ENCODE measurements around the gene LRCH1. TPM values are rescaled to one million over a fixed set of nuclear protein-coding genes. Genes with fewer than 3 reads are reported as not detected.

Gene LRCH1
- polyA plus RNA-seq, 1 donor (not counting 4 experiments of a cell fraction or from before 2014, with no cell fraction given) = 16.2 TPM

- TF ChIP-seq CTCF (optimal IDR thresholded peaks at IDR 0.05 in 1 of 3, IDR thresholded peaks at IDR 0.05 in 1 of 3, conservative IDR thresholded peaks at IDR 0.05 in 1 of 3; ENCODE audit: extremely low read depth in 1 of 3, insufficient read depth in 2 of 3, low read length in 3 of 3) = no peak
- TF ChIP-seq EZH2 (IDR thresholded peaks at IDR 0.05; ENCODE audit: low read length) = no peak
- dilution Hi-C loops (cut with MboI; ENCODE audit: extremely low pct_ligation_motif_present, low sequenced_read_pairs) = no loop called here
- H3K4me2 ChIP-seq (ENCODE audit: control insufficient read depth, extremely low read depth, insufficient read depth, low read depth, low read length) = no peak overlapping the region
- H3K9ac ChIP-seq (ENCODE audit: control insufficient read depth, extremely low read depth, insufficient read depth, low read length) = no peak overlapping the region
- H3K9me3 ChIP-seq (ENCODE audit: control insufficient read depth, low read depth, low read length) = no peaks in the 10 kb centered on the region
- peaks cover 2% of the 10 kb centered on the region for H3K9me1 ChIP-seq (ENCODE audit: control insufficient read depth, extremely low read depth, insufficient read depth, low read length)
- peaks cover 31% of the 10 kb centered on the region for H4K20me1 ChIP-seq (ENCODE audit: control insufficient read depth, extremely low read depth, insufficient read depth, low read length)
- no peak overlapping the region for H3K27ac ChIP-seq (ENCODE audit: control insufficient read depth, insufficient read depth, low read length)
- H3K27me3 ChIP-seq (ENCODE audit: control insufficient read depth, extremely low read depth, insufficient read depth, low read length) = no peaks in the 10 kb centered on the region
- H3K79me2 ChIP-seq (ENCODE audit: control insufficient read depth, insufficient read depth, low read length) = peaks cover 94% of the 10 kb centered on the region
- peaks cover 0 to 4% of the 10 kb centered on the region in 2 experiments for H3K36me3 ChIP-seq (ENCODE audit: control insufficient read depth in 2 of 2, extremely low read depth in 1 of 2, insufficient read depth in 2 of 2, low read length in 2 of 2)
- peaks cover 24% of the 10 kb centered on the region for H3K4me1 ChIP-seq (ENCODE audit: control insufficient read depth, extremely low read depth, insufficient read depth, low read length)
- no peak for DNase-seq (ENCODE audit: low read depth, low spot score)
- H2AFZ ChIP-seq (ENCODE audit: control insufficient read depth, low read length) = no peak overlapping the region
- H3K4me3 ChIP-seq (ENCODE audit: control insufficient read depth in 2 of 3, extremely low read depth in 1 of 3, insufficient read depth in 2 of 3, low read depth in 1 of 3, low read length in 3 of 3) = no peak overlapping the region
- no peak for FAIRE-seq
These were observed 9.2 kb downstream of the LRCH1 start for GRCh38 chr13:46562152-46562551.

GRCh38 chr13:46562581-46562980, 9.6 kb downstream of the LRCH1 start:
- DNase-seq (ENCODE audit: low read depth, low spot score) = no peak
- Histone ChIP-seq H3K27me3 (ENCODE audit: control insufficient read depth, extremely low read depth, insufficient read depth, low read length) (no peaks in the 10 kb centered on the region), H3K4me3 (ENCODE audit: control insufficient read depth in 2 of 3, extremely low read depth in 1 of 3, insufficient read depth in 2 of 3, low read depth in 1 of 3, low read length in 3 of 3) (no peak overlapping the region), H2AFZ (ENCODE audit: control insufficient read depth, low read length) (no peak overlapping the region), H3K9ac (ENCODE audit: control insufficient read depth, extremely low read depth, insufficient read depth, low read length) (no peak overlapping the region), H3K4me1 (ENCODE audit: control insufficient read depth, extremely low read depth, insufficient read depth, low read length) (peaks cover 24% of the 10 kb centered on the region), H3K9me1 (ENCODE audit: control insufficient read depth, extremely low read depth, insufficient read depth, low read length) (peaks cover 2% of the 10 kb centered on the region), H3K79me2 (ENCODE audit: control insufficient read depth, insufficient read depth, low read length) (peaks cover 94% of the 10 kb centered on the region), H3K9me3 (ENCODE audit: control insufficient read depth, low read depth, low read length) (no peaks in the 10 kb centered on the region), H3K4me2 (ENCODE audit: control insufficient read depth, extremely low read depth, insufficient read depth, low read depth, low read length) (no peak overlapping the region), H4K20me1 (ENCODE audit: control insufficient read depth, extremely low read depth, insufficient read depth, low read length) (peaks cover 31% of the 10 kb centered on the region), H3K27ac (ENCODE audit: control insufficient read depth, insufficient read depth, low read length) (no peak overlapping the region), H3K36me3 (ENCODE audit: control insufficient read depth in 2 of 2, extremely low read depth in 1 of 2, insufficient read depth in 2 of 2, low read length in 2 of 2) (peaks cover 0 to 4% of the 10 kb centered on the region in 2 experiments)
- FAIRE-seq = no peak
- dilution Hi-C loops (cut with MboI; ENCODE audit: extremely low pct_ligation_motif_present, low sequenced_read_pairs) = no loop called here
- TF ChIP-seq CTCF (optimal IDR thresholded peaks at IDR 0.05 in 1 of 3, IDR thresholded peaks at IDR 0.05 in 1 of 3, conservative IDR thresholded peaks at IDR 0.05 in 1 of 3; ENCODE audit: extremely low read depth in 1 of 3, insufficient read depth in 2 of 3, low read length in 3 of 3) (no peak), EZH2 (IDR thresholded peaks at IDR 0.05; ENCODE audit: low read length) (no peak)
